HEK293T (cell line): Measurements from ENCODE around the gene NAV2.

Experiments
- ARNT ChIP-seq: fragments of 450-650 bp; IDR thresholded peaks from 2 replicates; pipeline ENCODE4 v1.6.1; 2017; ENCODE audit warnings: mild to moderate bottlenecking
- BHLHE40 ChIP-seq: fragments of 450-650 bp; IDR thresholded peaks from 2 replicates; pipeline ENCODE4 v1.6.1; 2016; ENCODE audit warnings: mild to moderate bottlenecking, moderate library complexity, borderline replicate concordance
- FOXM1 ChIP-seq: fragments of 450-650 bp; IDR thresholded peaks from 2 replicates; pipeline ENCODE4 v1.6.1; 2017; ENCODE audit warnings: mild to moderate bottlenecking, borderline replicate concordance
- HDGF ChIP-seq: fragments of 450-650 bp; IDR thresholded peaks from 2 replicates; pipeline ENCODE4 v1.6.1; 2017; ENCODE audit warnings: antibody characterized with exemption, borderline replicate concordance
- SP1 ChIP-seq: fragments of 450-650 bp; IDR thresholded peaks from 2 replicates; pipeline ENCODE4 v1.6.1; 2017
- ZNF384 ChIP-seq: fragments of 450-650 bp; IDR thresholded peaks from 2 replicates; pipeline ENCODE4 v1.6.1; 2016
- TF ChIP-seq, protein P1 (sequence below): fragments of 450-650 bp; IDR thresholded peaks from 2 replicates; pipeline ENCODE4 v1.6.1; 2016

DNA sequence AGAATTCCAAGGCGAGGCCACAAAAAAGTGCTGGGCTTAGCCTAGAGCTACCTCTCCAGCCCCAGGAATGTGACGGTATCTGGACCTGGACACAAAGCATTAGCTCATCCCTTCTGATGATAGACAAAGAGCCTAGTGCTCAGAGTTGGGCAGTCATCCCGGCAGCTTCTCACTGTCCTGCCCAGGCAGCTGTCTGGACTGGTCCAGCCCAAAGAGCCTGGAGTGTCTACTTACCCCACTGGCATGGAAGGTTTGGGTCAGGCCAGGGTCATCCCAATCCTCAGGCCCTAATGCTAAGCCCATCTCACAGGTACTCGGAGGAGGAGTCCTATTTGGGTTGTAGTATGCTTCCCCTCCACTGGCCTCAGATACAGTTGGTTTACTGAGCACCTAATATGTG is 31.0 kb downstream of the NAV2 start:
- TF ChIP-seq BHLHE40 (no peak), ZNF384 (no peak), SP1 (no peak), FOXM1 (no peak), HDGF (no peak), ARNT (no peak)
- TF ChIP-seq, protein P1, sequence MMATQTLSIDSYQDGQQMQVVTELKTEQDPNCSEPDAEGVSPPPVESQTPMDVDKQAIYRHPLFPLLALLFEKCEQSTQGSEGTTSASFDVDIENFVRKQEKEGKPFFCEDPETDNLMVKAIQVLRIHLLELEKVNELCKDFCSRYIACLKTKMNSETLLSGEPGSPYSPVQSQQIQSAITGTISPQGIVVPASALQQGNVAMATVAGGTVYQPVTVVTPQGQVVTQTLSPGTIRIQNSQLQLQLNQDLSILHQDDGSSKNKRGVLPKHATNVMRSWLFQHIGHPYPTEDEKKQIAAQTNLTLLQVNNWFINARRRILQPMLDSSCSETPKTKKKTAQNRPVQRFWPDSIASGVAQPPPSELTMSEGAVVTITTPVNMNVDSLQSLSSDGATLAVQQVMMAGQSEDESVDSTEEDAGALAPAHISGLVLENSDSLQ = no peak
